Fibroblast of lung (primary cell): Measurements from ENCODE around the gene KLF16.

Experiments
- EZH2 ChIP-seq: IDR thresholded peaks from 2 replicates; pipeline ENCODE4 v1.5.1; 2012; ENCODE audit warnings: low read length, control low read depth, mild to moderate bottlenecking; ENCODE audit errors: missing control alignments
- TF ChIP-seq, protein P1 (sequence below), 2 donors: IDR thresholded peaks in 1 of 2; conservative IDR thresholded peaks in 1 of 2; 1 replicate in 1 of 2; 2 replicates in 1 of 2; pipeline ENCODE4 v1.5.1; 2011 to 2012; ENCODE audit warnings: low read length in 2 of 2, control low read depth in 1 of 2, inconsistent platforms in 1 of 2, low read depth in 1 of 2, mild to moderate bottlenecking in 1 of 2

DNA sequence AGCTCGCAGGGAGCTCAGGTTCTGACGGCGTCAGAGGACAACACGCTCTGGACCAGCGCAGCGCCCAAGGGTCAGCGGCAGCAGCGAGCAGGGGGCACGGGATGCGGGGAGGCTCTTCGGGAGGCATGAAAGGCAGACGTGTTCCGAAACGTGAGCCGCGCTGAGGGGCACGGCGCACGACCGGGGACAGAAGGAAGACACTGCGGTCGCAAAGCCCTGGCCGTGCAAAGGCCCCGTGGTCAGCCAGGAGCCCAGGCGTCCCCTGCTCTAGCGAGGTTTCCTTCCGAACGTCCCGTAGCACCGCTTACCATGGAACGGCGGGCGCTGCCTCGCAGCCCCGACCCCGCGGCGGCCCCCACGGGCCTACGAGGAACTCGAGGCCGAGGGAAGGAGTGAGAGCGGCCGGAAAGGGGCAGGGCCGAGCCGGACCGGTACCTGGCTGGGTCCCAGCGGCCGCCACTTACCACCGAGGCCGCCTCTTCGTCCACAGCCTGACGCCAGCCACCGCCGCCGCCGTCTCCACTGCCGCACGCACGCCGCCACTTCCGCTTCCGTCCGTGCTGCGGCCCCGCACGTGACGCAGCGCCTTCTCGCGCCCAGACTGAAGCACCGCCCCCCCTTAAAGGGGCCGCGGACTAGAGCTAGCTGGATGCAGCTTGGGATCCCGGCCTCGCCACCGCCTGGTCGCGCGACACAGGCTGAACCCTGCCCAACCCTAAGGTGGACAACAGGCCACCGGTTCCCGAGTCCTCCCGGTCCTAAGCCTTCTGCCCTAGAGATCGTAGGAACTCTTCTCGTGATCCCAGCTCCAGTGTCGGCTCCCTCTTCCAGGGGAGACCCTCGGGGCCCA lies 12.5 kb upstream of the KLF16 start:
- TF ChIP-seq EZH2 = no peak
- TF ChIP-seq, protein P1, sequence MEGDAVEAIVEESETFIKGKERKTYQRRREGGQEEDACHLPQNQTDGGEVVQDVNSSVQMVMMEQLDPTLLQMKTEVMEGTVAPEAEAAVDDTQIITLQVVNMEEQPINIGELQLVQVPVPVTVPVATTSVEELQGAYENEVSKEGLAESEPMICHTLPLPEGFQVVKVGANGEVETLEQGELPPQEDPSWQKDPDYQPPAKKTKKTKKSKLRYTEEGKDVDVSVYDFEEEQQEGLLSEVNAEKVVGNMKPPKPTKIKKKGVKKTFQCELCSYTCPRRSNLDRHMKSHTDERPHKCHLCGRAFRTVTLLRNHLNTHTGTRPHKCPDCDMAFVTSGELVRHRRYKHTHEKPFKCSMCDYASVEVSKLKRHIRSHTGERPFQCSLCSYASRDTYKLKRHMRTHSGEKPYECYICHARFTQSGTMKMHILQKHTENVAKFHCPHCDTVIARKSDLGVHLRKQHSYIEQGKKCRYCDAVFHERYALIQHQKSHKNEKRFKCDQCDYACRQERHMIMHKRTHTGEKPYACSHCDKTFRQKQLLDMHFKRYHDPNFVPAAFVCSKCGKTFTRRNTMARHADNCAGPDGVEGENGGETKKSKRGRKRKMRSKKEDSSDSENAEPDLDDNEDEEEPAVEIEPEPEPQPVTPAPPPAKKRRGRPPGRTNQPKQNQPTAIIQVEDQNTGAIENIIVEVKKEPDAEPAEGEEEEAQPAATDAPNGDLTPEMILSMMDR (conservative IDR thresholded peaks at IDR 0.05 in 1 of 2, IDR thresholded peaks at IDR 0.05 in 1 of 2; ENCODE audit: low read depth in 1 of 2, low read length in 2 of 2) = no peak
